ENCODE results near the gene CPNE7.
A peak's percentile ranks its signal among the peaks of the same experiment; 100 is the strongest.

The CPNE7 gene

GRCh38 chr16:89593841-89594240 is 18.3 kb downstream of the CPNE7 start:
- ATAC-seq (ENCODE audit: low read depth): no peak
- Mint-ChIP-seq H3K4me3 (no peak overlapping the region), H3K4me1 (no peaks in the 10 kb centered on the region), H3K36me3 (no peaks in the 10 kb centered on the region), H3K27ac (no peak overlapping the region), H3K9me3 (no peaks in the 10 kb centered on the region), H3K27me3 (peaks cover 2% of the 10 kb centered on the region)
- DNase-seq (ENCODE audit: low spot score in 2 of 2): no peak

GRCh38 chr16:89595330-89596060 is 19.9 kb downstream of the CPNE7 start:
- Mint-ChIP-seq H3K27ac (no peak overlapping the region), H3K36me3 (no peaks in the 10 kb centered on the region)

GRCh38 chr16:89596061-89596689 is 20.6 kb downstream of the CPNE7 start:
- Mint-ChIP-seq H3K4me1 (peaks cover 3% of the 10 kb centered on the region), H3K4me3 (no peak overlapping the region), H3K36me3 (no peaks in the 10 kb centered on the region), H3K9me3 (no peaks in the 10 kb centered on the region), H3K27ac (no peak overlapping the region), H3K27me3 (peaks cover 2% of the 10 kb centered on the region)
- ATAC-seq (ENCODE audit: low read depth) (no peak), DNase-seq (ENCODE audit: low spot score in 2 of 2) (no peak)

More at GRCh38 chr16:89595330-89596060, 19.9 kb downstream of the CPNE7 start:
- ATAC-seq (ENCODE audit: low read depth) (no peak), DNase-seq (ENCODE audit: low spot score in 2 of 2) (no peak)
- H3K27me3 Mint-ChIP-seq: peaks cover 2% of the 10 kb centered on the region
- H3K9me3 Mint-ChIP-seq: no peaks in the 10 kb centered on the region
- H3K4me3 Mint-ChIP-seq: no peak overlapping the region
- peaks cover 3% of the 10 kb centered on the region for H3K4me1 Mint-ChIP-seq

GRCh38 chr16:89596957-89597649 is 21.5 kb downstream of the CPNE7 start:
- ATAC-seq (ENCODE audit: low read depth): no peak
- Mint-ChIP-seq H3K4me1 (peaks cover 3% of the 10 kb centered on the region), H3K36me3 (no peaks in the 10 kb centered on the region), H3K4me3 (no peak overlapping the region), H3K9me3 (no peaks in the 10 kb centered on the region), H3K27ac (no peak overlapping the region), H3K27me3 (peaks cover 2% of the 10 kb centered on the region)
- no peak for DNase-seq (ENCODE audit: low spot score in 2 of 2)

- Mint-ChIP-seq H3K9me3 (no peaks in the 10 kb centered on the region), H3K4me1 (peaks cover 9% of the 10 kb centered on the region), H3K27ac (no peak overlapping the region), H3K4me3 (no peak overlapping the region), H3K36me3 (no peaks in the 10 kb centered on the region), H3K27me3 (peaks cover 7% of the 10 kb centered on the region)
- no peak for ATAC-seq (ENCODE audit: low read depth)
- no peak for DNase-seq (ENCODE audit: low spot score in 2 of 2)
These were observed 22.6 kb downstream of the CPNE7 start for GRCh38 chr16:89598199-89598598.

- ATAC-seq (ENCODE audit: low read depth) (peak; percentile 66), DNase-seq (ENCODE audit: low spot score in 2 of 2) (no peak)
- H3K27ac Mint-ChIP-seq: no peak overlapping the region
- H3K9me3 Mint-ChIP-seq: no peaks in the 10 kb centered on the region
- H3K27me3 Mint-ChIP-seq: peaks cover 8% of the 10 kb centered on the region
- peaks cover 9% of the 10 kb centered on the region for H3K4me1 Mint-ChIP-seq
- H3K4me3 Mint-ChIP-seq: no peak overlapping the region
- no peaks in the 10 kb centered on the region for H3K36me3 Mint-ChIP-seq
These were observed 23.9 kb downstream of the CPNE7 start for GRCh38 chr16:89599451-89599858.

- ATAC-seq (ENCODE audit: low read depth) (no peak), DNase-seq (ENCODE audit: low spot score in 2 of 2) (no peak)
- H3K27me3 Mint-ChIP-seq: peaks cover 8% of the 10 kb centered on the region
- peaks cover 9% of the 10 kb centered on the region for H3K4me1 Mint-ChIP-seq
- no peaks in the 10 kb centered on the region for H3K36me3 Mint-ChIP-seq
- no peak overlapping the region for H3K27ac Mint-ChIP-seq
- no peak overlapping the region for H3K4me3 Mint-ChIP-seq
- no peaks in the 10 kb centered on the region for H3K9me3 Mint-ChIP-seq
These were observed 24.3 kb downstream of the CPNE7 start for GRCh38 chr16:89599902-89600301.

- peaks cover 8% of the 10 kb centered on the region for H3K27me3 Mint-ChIP-seq
- H3K27ac Mint-ChIP-seq: no peak overlapping the region
- no peaks in the 10 kb centered on the region for H3K9me3 Mint-ChIP-seq
- H3K4me3 Mint-ChIP-seq: no peak overlapping the region
- no peaks in the 10 kb centered on the region for H3K36me3 Mint-ChIP-seq
- ATAC-seq (ENCODE audit: low read depth): no peak
- DNase-seq (ENCODE audit: low spot score in 2 of 2): no peak
- peaks cover 9% of the 10 kb centered on the region for H3K4me1 Mint-ChIP-seq
These were observed 24.9 kb downstream of the CPNE7 start for GRCh38 chr16:89600427-89600826.

GRCh38 chr16:89600956-89601355 is 25.4 kb downstream of the CPNE7 start:
- no peak for DNase-seq (ENCODE audit: low spot score in 2 of 2)
- Mint-ChIP-seq H3K4me1 (peaks cover 9% of the 10 kb centered on the region), H3K4me3 (no peak overlapping the region), H3K36me3 (no peaks in the 10 kb centered on the region), H3K27ac (no peak overlapping the region), H3K9me3 (no peaks in the 10 kb centered on the region), H3K27me3 (peaks cover 8% of the 10 kb centered on the region)
- no peak for ATAC-seq (ENCODE audit: low read depth)

- H3K4me1 Mint-ChIP-seq: peaks cover 9% of the 10 kb centered on the region
- no peaks in the 10 kb centered on the region for H3K36me3 Mint-ChIP-seq
- no peak overlapping the region for H3K4me3 Mint-ChIP-seq
- DNase-seq (ENCODE audit: low spot score in 2 of 2) (no peak), ATAC-seq (ENCODE audit: low read depth) (no peak)
- H3K27ac Mint-ChIP-seq: no peak overlapping the region
- peaks cover 6% of the 10 kb centered on the region for H3K27me3 Mint-ChIP-seq
- H3K9me3 Mint-ChIP-seq: no peaks in the 10 kb centered on the region
These were observed 26.3 kb downstream of the CPNE7 start for GRCh38 chr16:89601906-89602272.

GRCh38 chr16:89602273-89602951 is 26.9 kb downstream of the CPNE7 start:
- no peak for ATAC-seq (ENCODE audit: low read depth)
- Mint-ChIP-seq H3K4me1 (peaks cover 9% of the 10 kb centered on the region), H3K9me3 (no peaks in the 10 kb centered on the region), H3K4me3 (no peak overlapping the region), H3K27ac (no peak overlapping the region), H3K36me3 (no peaks in the 10 kb centered on the region), H3K27me3 (peaks cover 6% of the 10 kb centered on the region)
- DNase-seq (ENCODE audit: low spot score in 2 of 2): no peak

- H3K27ac Mint-ChIP-seq: no peak overlapping the region
- ATAC-seq (ENCODE audit: low read depth) (no peak), DNase-seq (ENCODE audit: low spot score in 2 of 2) (no peak)
- H3K9me3 Mint-ChIP-seq: no peaks in the 10 kb centered on the region
- H3K27me3 Mint-ChIP-seq: peaks cover 6% of the 10 kb centered on the region
- peaks cover 9% of the 10 kb centered on the region for H3K4me1 Mint-ChIP-seq
- no peaks in the 10 kb centered on the region for H3K36me3 Mint-ChIP-seq
- H3K4me3 Mint-ChIP-seq: no peak overlapping the region
These were observed 27.5 kb downstream of the CPNE7 start for GRCh38 chr16:89602952-89603590.

GRCh38 chr16:89604764-89605163 is 29.2 kb downstream of the CPNE7 start:
- Mint-ChIP-seq H3K36me3 (no peaks in the 10 kb centered on the region), H3K9me3 (no peaks in the 10 kb centered on the region), H3K27ac (no peak overlapping the region), H3K4me1 (peaks cover 6% of the 10 kb centered on the region), H3K4me3 (no peak overlapping the region), H3K27me3 (peaks cover 6% of the 10 kb centered on the region)
- ATAC-seq (ENCODE audit: low read depth) (no peak), DNase-seq (ENCODE audit: low spot score in 2 of 2) (no peak)

All from memory B cell (primary cell).